Lower leg skin (tissue), 3 donors: ENCODE measurements around the gene SIMC1.

Experiments
- CTCF ChIP-seq, 3 donors: fragments of 450-650 bp; IDR thresholded peaks; one replicate each; pipeline ENCODE4 v1.5.1; 2016; ENCODE audit warnings: antibody characterized with exemption in 3 of 3, mild to moderate bottlenecking in 3 of 3, moderate library complexity in 2 of 3
- POLR2A ChIP-seq, 2 donors: fragments of 450-650 bp; IDR thresholded peaks; one replicate each; pipeline ENCODE4 v1.6.1; 2016 to 2017; ENCODE audit warnings: antibody characterized with exemption in 2 of 2, mild to moderate bottlenecking in 1 of 2, moderate library complexity in 1 of 2

GRCh38 chr5:176319827-176320554, 81.8 kb downstream of the SIMC1 start:
- TF ChIP-seq CTCF (IDR thresholded peaks at IDR 0.05) (no peak), POLR2A (IDR thresholded peaks at IDR 0.05) (no peak)
